ENCODE results near the gene NPLOC4.

- TF ChIP-seq, protein P1, sequence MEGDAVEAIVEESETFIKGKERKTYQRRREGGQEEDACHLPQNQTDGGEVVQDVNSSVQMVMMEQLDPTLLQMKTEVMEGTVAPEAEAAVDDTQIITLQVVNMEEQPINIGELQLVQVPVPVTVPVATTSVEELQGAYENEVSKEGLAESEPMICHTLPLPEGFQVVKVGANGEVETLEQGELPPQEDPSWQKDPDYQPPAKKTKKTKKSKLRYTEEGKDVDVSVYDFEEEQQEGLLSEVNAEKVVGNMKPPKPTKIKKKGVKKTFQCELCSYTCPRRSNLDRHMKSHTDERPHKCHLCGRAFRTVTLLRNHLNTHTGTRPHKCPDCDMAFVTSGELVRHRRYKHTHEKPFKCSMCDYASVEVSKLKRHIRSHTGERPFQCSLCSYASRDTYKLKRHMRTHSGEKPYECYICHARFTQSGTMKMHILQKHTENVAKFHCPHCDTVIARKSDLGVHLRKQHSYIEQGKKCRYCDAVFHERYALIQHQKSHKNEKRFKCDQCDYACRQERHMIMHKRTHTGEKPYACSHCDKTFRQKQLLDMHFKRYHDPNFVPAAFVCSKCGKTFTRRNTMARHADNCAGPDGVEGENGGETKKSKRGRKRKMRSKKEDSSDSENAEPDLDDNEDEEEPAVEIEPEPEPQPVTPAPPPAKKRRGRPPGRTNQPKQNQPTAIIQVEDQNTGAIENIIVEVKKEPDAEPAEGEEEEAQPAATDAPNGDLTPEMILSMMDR (IDR thresholded peaks at IDR 0.05 in 4 of 5, conservative IDR thresholded peaks at IDR 0.05 in 1 of 5), result no peak
- no peak for TF ChIP-seq POLR2A (IDR thresholded peaks at IDR 0.05)
These were observed 118.7 kb downstream of the NPLOC4 start for GRCh38 chr17:81518113-81518784.

Measured in gastrocnemius medialis (tissue), 4 donors.